ENCODE data around the gene CCRL2. TPM values are rescaled to one million over a fixed set of nuclear protein-coding genes. Genes with fewer than 3 reads are reported as not detected.

The CCRL2 gene
- total RNA-seq, 1 experiment from 2014 or later: 0.97 TPM

GRCh38 chr3:46405301-46406019, 1.6 kb upstream of the CCRL2 start:
- Histone ChIP-seq H3K4me3 (no peak overlapping the region), H3K27me3 (replicated peaks) (no peaks in the 10 kb centered on the region), H3K36me3 (no peaks in the 10 kb centered on the region), H3K27ac (no peak overlapping the region), H3K4me1 (replicated peaks) (peaks cover 40% of the 10 kb centered on the region), H3K9me3 (replicated peaks) (no peaks in the 10 kb centered on the region)
- peak in 1 of 2 experiments; percentile 34 for DNase-seq (ENCODE audit: low read depth in 1 of 2, low spot score in 2 of 2)

GRCh38 chr3:46406443-46406787, 644 bp upstream of the CCRL2 start:
- no peaks in the 10 kb centered on the region for H3K36me3 ChIP-seq
- H3K27ac ChIP-seq: no peak overlapping the region
- H3K9me3 ChIP-seq (replicated peaks): no peaks in the 10 kb centered on the region
- no peak overlapping the region for H3K4me3 ChIP-seq
- DNase-seq (ENCODE audit: low read depth in 1 of 2, low spot score in 2 of 2): no peak
- H3K4me1 ChIP-seq (replicated peaks): peaks cover 38% of the 10 kb centered on the region
- H3K27me3 ChIP-seq (replicated peaks): no peaks in the 10 kb centered on the region

GRCh38 chr3:46407970-46408369, 911 bp downstream of the CCRL2 start:
- H3K36me3 ChIP-seq: no peaks in the 10 kb centered on the region
- no peak overlapping the region for H3K27ac ChIP-seq
- H3K4me1 ChIP-seq (replicated peaks): peaks cover 41% of the 10 kb centered on the region
- H3K4me3 ChIP-seq: no peak overlapping the region
- no peak for DNase-seq (ENCODE audit: low read depth in 1 of 2, low spot score in 2 of 2)
- no peaks in the 10 kb centered on the region for H3K27me3 ChIP-seq (replicated peaks)
- H3K9me3 ChIP-seq (replicated peaks): no peaks in the 10 kb centered on the region

GRCh38 chr3:46408853-46409252, 1.8 kb downstream of the CCRL2 start:
- Histone ChIP-seq H3K36me3 (no peaks in the 10 kb centered on the region), H3K4me3 (no peak overlapping the region), H3K4me1 (replicated peaks) (peaks cover 42% of the 10 kb centered on the region), H3K27ac (no peak overlapping the region), H3K9me3 (replicated peaks) (no peaks in the 10 kb centered on the region), H3K27me3 (replicated peaks) (no peaks in the 10 kb centered on the region)
- no peak for DNase-seq (ENCODE audit: low read depth in 1 of 2, low spot score in 2 of 2)

GRCh38 chr3:46409739-46410489, 2.9 kb downstream of the CCRL2 start:
- DNase-seq (ENCODE audit: low read depth in 1 of 2, low spot score in 2 of 2): no peak
- Histone ChIP-seq H3K27me3 (replicated peaks) (no peaks in the 10 kb centered on the region), H3K4me3 (no peak overlapping the region), H3K27ac (no peak overlapping the region), H3K4me1 (replicated peaks) (peaks cover 40% of the 10 kb centered on the region), H3K9me3 (replicated peaks) (no peaks in the 10 kb centered on the region), H3K36me3 (no peaks in the 10 kb centered on the region)

GRCh38 chr3:46410669-46411068, 3.6 kb downstream of the CCRL2 start:
- Histone ChIP-seq H3K36me3 (no peaks in the 10 kb centered on the region), H3K9me3 (replicated peaks) (no peaks in the 10 kb centered on the region), H3K4me1 (replicated peaks) (peaks cover 32% of the 10 kb centered on the region), H3K27me3 (replicated peaks) (no peaks in the 10 kb centered on the region), H3K27ac (no peak overlapping the region), H3K4me3 (no peak overlapping the region)
- no peak for DNase-seq (ENCODE audit: low read depth in 1 of 2, low spot score in 2 of 2)

- no peak for DNase-seq (ENCODE audit: low read depth in 1 of 2, low spot score in 2 of 2)
- H3K27me3 ChIP-seq (replicated peaks): no peaks in the 10 kb centered on the region
- H3K9me3 ChIP-seq (replicated peaks): no peaks in the 10 kb centered on the region
- H3K27ac ChIP-seq: no peak overlapping the region
- H3K4me3 ChIP-seq: no peak overlapping the region
- H3K4me1 ChIP-seq (replicated peaks): peaks cover 26% of the 10 kb centered on the region
- no peaks in the 10 kb centered on the region for H3K36me3 ChIP-seq
Observed at GRCh38 chr3:46411271-46411670, 4.2 kb downstream of the CCRL2 start.

GRCh38 chr3:46412786-46413298, 5.8 kb downstream of the CCRL2 start:
- Histone ChIP-seq H3K4me3 (no peak overlapping the region), H3K9me3 (replicated peaks) (no peaks in the 10 kb centered on the region), H3K27me3 (replicated peaks) (no peaks in the 10 kb centered on the region), H3K36me3 (no peaks in the 10 kb centered on the region), H3K4me1 (replicated peaks) (peaks cover 11% of the 10 kb centered on the region), H3K27ac (no peak overlapping the region)
- DNase-seq (ENCODE audit: low read depth in 1 of 2, low spot score in 2 of 2): no peak

- no peak for DNase-seq (ENCODE audit: low read depth in 1 of 2, low spot score in 2 of 2)
- Histone ChIP-seq H3K4me1 (replicated peaks) (peaks cover 4% of the 10 kb centered on the region), H3K27ac (no peak overlapping the region)
Observed at GRCh38 chr3:46413951-46414350, 6.9 kb downstream of the CCRL2 start.

GRCh38 chr3:46414739-46415138, 7.7 kb downstream of the CCRL2 start:
- DNase-seq (ENCODE audit: low read depth in 1 of 2, low spot score in 2 of 2): no peak
- H3K27ac ChIP-seq: no peak overlapping the region
- H3K9me3 ChIP-seq (replicated peaks): no peaks in the 10 kb centered on the region
- H3K4me1 ChIP-seq (replicated peaks): peaks cover 4% of the 10 kb centered on the region
- H3K27me3 ChIP-seq (replicated peaks): no peaks in the 10 kb centered on the region
- H3K36me3 ChIP-seq: no peaks in the 10 kb centered on the region
- no peak overlapping the region for H3K4me3 ChIP-seq

More at GRCh38 chr3:46413951-46414350, 6.9 kb downstream of the CCRL2 start:
- Histone ChIP-seq H3K9me3 (replicated peaks) (no peaks in the 10 kb centered on the region), H3K4me3 (no peak overlapping the region), H3K36me3 (no peaks in the 10 kb centered on the region), H3K27me3 (replicated peaks) (no peaks in the 10 kb centered on the region)

GRCh38 chr3:46416125-46416810, 9.2 kb downstream of the CCRL2 start:
- DNase-seq (ENCODE audit: low read depth in 1 of 2, low spot score in 2 of 2): no peak
- Histone ChIP-seq H3K36me3 (no peaks in the 10 kb centered on the region), H3K9me3 (replicated peaks) (no peaks in the 10 kb centered on the region), H3K27ac (no peak overlapping the region), H3K4me3 (no peak overlapping the region), H3K4me1 (replicated peaks) (peaks cover 4% of the 10 kb centered on the region), H3K27me3 (replicated peaks) (no peaks in the 10 kb centered on the region)

GRCh38 chr3:46416811-46417510, 9.9 kb downstream of the CCRL2 start:
- no peaks in the 10 kb centered on the region for H3K27me3 ChIP-seq (replicated peaks)
- no peak overlapping the region for H3K27ac ChIP-seq
- no peaks in the 10 kb centered on the region for H3K9me3 ChIP-seq (replicated peaks)
- DNase-seq (ENCODE audit: low read depth in 1 of 2, low spot score in 2 of 2): no peak
- H3K4me1 ChIP-seq (replicated peaks): peaks cover 4% of the 10 kb centered on the region
- no peaks in the 10 kb centered on the region for H3K36me3 ChIP-seq
- no peak overlapping the region for H3K4me3 ChIP-seq

- Histone ChIP-seq H3K4me3 (no peak overlapping the region), H3K36me3 (no peaks in the 10 kb centered on the region), H3K4me1 (replicated peaks) (peaks cover under 1% of the 10 kb centered on the region), H3K27me3 (replicated peaks) (no peaks in the 10 kb centered on the region), H3K27ac (no peak overlapping the region), H3K9me3 (replicated peaks) (no peaks in the 10 kb centered on the region)
- DNase-seq (ENCODE audit: low read depth in 1 of 2, low spot score in 2 of 2): no peak
Observed at GRCh38 chr3:46417841-46418611, 11.0 kb downstream of the CCRL2 start.
